PFSK-1 (cell line): ENCODE measurements around the gene CFAP61.

Source experiments
- FOXP2 ChIP-seq: optimal IDR thresholded peaks from 2 replicates; pipeline ENCODE3; 2011; ENCODE audit warnings: borderline replicate concordance, control low read depth, inconsistent platforms; ENCODE audit not compliant: insufficient read depth; ENCODE audit errors: extremely low read length, extremely low read depth
- POLR2AphosphoS5 ChIP-seq: IDR thresholded peaks from 2 replicates; pipeline ENCODE4 v1.6.1; 2012; ENCODE audit warnings: low read depth, mild to moderate bottlenecking, control low read depth, low read length, moderate library complexity
- SIN3A ChIP-seq: IDR thresholded peaks from 2 replicates; pipeline ENCODE4 v1.6.1; 2012; ENCODE audit warnings: mild to moderate bottlenecking, low read length, moderate library complexity, borderline replicate concordance; ENCODE audit not compliant: insufficient read depth
- TAF1 ChIP-seq: IDR thresholded peaks from 2 replicates; pipeline ENCODE4 v1.6.1; 2012; ENCODE audit warnings: low read length, control low read depth, borderline replicate concordance; ENCODE audit not compliant: insufficient read depth
- TF ChIP-seq, protein P1 (sequence below), 2 experiments: IDR thresholded peaks; 2 replicates each; pipeline versions ENCODE4 v1.6.1 to v1.8.0; 2011 to 2012; ENCODE audit warnings: low read depth in 2 of 2, low read length in 2 of 2, control low read depth in 1 of 2, inconsistent platforms in 1 of 2, mild to moderate bottlenecking in 1 of 2, moderate library complexity in 1 of 2; ENCODE audit not compliant: insufficient read depth in 1 of 2

GRCh38 chr20:20198011-20198410 is 145.7 kb downstream of the CFAP61 start:
- TF ChIP-seq TAF1, result no peak
- no peak for TF ChIP-seq POLR2AphosphoS5
- TF ChIP-seq, protein P1, sequence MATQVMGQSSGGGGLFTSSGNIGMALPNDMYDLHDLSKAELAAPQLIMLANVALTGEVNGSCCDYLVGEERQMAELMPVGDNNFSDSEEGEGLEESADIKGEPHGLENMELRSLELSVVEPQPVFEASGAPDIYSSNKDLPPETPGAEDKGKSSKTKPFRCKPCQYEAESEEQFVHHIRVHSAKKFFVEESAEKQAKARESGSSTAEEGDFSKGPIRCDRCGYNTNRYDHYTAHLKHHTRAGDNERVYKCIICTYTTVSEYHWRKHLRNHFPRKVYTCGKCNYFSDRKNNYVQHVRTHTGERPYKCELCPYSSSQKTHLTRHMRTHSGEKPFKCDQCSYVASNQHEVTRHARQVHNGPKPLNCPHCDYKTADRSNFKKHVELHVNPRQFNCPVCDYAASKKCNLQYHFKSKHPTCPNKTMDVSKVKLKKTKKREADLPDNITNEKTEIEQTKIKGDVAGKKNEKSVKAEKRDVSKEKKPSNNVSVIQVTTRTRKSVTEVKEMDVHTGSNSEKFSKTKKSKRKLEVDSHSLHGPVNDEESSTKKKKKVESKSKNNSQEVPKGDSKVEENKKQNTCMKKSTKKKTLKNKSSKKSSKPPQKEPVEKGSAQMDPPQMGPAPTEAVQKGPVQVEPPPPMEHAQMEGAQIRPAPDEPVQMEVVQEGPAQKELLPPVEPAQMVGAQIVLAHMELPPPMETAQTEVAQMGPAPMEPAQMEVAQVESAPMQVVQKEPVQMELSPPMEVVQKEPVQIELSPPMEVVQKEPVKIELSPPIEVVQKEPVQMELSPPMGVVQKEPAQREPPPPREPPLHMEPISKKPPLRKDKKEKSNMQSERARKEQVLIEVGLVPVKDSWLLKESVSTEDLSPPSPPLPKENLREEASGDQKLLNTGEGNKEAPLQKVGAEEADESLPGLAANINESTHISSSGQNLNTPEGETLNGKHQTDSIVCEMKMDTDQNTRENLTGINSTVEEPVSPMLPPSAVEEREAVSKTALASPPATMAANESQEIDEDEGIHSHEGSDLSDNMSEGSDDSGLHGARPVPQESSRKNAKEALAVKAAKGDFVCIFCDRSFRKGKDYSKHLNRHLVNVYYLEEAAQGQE (IDR thresholded peaks at IDR 0.05; ENCODE audit: insufficient read depth in 1 of 2, low read depth in 2 of 2, low read length in 2 of 2), result no peak
- TF ChIP-seq SIN3A, result no peak
- no peak for TF ChIP-seq FOXP2
